Retina (tissue), 1 donor: Measurements from ENCODE around the gene SEPTIN12.
A peak's percentile ranks its signal among the peaks of the same experiment; 100 is the strongest.
"Not testable (repeated sequence)": the region's sequence is repeated elsewhere in the genome, so short reads cannot be mapped to it uniquely, and the experiment has no call there.

Experiments used
- DNase-seq: peaks from one replicate; pipeline ENCODE4 v3.0.0-alpha.2; 2016

SEPTIN12 gene

DNA sequence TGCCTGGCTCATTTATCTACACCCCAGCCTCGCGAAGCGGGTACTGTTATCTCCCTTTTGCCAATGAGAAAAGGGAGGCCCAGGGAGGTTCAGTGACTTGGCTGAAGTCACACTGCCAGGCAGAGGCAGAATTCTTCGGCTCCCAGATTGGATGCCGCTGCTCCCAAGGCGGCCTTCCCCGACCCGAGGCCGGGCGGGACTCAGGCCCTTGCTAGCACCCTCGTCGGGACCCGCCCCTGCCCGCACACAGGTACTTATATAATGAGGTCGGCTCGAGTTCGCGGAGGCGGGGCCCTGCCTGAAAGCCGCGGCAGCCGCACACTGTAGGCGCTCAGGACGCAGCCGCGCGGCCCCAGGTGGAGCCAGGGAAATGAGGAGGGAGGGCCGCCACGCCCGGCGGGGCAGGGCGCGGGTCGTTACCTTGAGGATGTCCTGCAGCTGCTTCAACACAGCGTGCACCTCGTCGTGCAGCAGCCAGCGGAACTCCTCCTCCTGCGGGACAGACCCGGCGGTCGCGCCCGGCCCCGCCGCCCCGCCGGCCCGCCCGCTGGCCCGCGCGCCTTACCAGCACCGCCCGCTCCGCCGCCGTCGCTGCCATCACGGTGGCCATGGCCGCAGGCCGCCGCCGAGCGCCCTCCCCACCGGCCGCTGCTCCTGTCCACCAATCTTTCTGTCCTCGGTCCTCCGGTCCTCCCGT is 14.0 kb upstream of the SEPTIN12 start, which contains the start of gene ROGDI:
TSS of gene ROGDI (minus strand) at position 672 of the 697 bp plus-strand sequence. CDS start at position 610, 62 bp downstream.
- DNase-seq, result peak; percentile 78

DNA sequence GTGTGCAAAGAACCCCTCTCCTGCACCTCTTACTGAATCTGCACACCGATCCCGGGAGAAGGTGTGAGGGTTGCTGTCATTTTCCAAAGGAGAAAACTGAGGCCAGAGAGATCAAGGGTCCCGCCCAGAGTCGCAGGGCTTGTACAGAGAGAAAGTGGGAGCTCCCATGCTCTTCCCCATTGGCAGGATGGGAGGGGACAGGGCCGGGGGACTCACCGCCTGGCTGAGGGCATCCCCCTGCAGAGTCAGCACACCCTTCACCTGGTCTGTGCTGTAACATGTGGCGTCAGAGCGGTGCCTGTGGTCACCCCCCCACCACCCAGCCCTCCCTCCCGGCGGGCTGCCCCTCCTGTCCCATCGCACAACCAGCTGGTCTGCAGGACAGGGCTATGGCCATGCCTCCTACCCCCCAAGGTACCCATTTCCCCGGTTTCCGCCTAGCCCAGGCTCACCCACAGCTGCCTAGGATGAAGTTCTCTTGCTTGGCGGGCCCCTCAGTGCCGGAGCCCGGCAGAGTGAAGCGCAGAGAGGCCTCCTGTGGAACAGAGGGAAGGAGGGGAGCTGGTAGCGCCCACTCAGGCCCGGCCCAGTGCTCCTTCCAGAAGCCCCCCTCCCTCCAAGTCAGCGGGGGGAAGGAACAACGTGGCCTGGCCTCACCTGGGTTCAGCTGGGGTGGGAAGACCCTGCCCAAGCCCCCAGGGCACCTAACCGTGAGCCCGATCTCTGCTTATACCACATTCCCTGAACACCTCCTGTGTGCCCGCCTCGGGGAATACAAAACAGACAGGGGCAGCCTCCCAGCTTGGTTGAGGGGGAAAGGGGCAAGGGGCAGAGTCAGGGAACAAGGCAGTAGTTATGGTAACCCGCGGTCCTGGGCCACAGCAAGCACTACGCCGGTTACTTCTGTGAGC is 13.2 kb upstream of the SEPTIN12 start:
- DNase-seq, result no peak

DNA sequence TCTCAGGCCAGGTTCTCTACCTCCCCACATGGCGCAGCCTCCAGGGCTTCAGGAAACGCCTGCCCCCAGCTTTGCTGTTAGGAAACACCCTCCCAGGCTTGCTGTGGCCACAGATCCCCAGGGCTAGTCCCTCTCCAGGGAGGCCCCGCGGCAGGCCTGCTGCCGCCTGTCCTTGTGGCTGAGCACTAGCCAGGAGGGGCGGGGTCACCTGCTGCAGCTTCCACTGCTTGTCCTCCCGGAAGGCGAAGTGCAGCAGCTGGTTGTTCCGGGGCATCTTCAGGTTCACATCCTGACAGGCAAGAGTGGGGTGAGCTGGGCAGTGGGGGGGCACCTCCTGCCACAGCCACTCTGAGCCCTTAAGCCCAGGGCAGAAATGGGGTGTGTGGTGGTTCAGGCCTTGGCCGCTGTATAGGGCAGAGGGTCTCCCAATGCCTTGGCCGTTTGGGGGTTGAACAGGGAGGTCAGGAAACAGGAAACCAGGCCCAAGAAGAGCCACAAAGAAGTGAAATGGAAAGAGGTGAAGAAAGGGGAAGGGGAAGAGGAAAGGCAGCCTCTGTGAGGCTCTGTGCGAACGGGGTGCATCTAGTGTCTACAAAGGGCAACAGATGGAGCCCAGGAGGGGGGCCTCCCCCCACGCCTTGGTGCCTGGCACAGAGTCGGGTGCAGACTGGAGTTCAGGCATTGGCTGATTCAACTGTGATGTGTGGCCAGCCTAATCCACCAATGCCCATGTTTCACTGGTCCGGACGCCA is 12.3 kb upstream of the SEPTIN12 start:
- DNase-seq, result peak; percentile 16

DNA sequence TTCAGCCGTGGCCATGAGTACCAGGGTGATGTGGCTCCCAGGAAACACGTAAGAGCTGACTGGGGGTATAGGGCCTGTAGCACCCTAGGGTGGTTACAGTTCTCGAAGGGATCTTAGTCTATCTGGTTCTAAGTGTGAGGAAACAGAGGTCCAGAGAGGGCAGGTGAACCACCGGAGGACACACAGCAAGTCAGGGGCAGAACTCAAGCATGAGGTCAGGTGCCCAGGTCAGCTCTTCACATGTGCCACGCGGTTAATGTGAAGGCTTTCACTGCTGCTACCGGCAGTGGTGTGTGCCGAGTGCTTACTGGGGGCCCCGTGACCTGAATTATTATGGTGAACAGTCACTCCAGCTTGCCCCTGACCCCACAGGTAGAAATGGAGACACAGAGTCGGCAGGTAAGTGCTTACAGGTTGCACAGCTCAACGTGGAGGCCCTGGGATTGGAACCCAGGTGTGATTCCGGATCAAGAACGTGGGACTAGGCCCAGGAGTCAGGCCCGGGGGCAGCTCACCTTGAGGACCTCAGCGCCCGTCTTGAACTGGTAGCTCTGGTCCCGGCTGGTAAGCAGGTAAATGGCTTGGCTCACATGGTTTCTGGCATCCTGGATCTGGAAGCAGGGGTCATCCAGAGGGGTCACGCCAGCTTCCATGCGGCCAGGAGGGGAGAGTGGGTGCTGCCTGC is 11.2 kb upstream of the SEPTIN12 start:
- no peak for DNase-seq

DNA sequence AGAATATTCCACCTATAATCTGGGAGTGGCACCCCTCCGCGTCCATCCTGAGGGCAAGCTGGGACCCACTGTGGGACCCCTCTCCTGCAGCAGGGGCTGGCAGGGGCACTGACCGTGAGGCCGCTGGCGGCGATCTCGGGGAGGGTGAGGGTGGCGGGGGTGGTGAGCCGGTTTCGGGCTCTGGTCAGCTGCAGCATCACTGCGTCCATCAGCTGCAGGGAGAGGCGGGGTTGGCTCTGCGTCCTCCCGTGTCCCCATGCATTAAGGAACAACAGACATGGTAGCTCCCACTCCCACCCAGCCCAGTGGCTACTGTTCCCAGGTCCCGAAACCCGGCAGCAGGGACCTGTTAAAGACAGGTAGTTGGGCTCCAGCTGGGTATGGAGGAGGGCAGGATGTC is 10.3 kb upstream of the SEPTIN12 start:
- DNase-seq, result no peak

DNA sequence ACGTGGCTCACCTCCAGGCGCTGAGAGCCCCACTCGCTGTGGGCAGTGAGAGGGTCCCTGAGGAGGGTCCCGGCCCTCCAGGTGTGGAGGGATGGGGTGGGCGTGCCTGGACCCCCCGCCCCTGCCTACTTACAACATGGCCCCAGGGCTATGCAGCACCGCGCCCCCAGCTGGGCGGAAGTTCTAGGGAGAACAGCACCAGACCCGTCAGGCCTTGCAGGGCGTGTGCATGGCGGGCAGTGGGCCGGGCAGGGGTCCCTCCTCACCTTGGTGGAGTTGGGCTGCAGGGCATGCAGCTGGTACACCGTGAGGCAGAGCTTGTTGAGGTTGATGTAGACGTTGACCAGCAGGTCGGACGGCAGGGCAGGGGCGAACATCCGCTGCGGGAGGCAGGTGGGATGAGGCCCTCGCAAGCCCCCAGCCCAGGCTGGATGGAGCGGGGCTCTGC is 9.7 kb upstream of the SEPTIN12 start:
- no peak for DNase-seq

DNA sequence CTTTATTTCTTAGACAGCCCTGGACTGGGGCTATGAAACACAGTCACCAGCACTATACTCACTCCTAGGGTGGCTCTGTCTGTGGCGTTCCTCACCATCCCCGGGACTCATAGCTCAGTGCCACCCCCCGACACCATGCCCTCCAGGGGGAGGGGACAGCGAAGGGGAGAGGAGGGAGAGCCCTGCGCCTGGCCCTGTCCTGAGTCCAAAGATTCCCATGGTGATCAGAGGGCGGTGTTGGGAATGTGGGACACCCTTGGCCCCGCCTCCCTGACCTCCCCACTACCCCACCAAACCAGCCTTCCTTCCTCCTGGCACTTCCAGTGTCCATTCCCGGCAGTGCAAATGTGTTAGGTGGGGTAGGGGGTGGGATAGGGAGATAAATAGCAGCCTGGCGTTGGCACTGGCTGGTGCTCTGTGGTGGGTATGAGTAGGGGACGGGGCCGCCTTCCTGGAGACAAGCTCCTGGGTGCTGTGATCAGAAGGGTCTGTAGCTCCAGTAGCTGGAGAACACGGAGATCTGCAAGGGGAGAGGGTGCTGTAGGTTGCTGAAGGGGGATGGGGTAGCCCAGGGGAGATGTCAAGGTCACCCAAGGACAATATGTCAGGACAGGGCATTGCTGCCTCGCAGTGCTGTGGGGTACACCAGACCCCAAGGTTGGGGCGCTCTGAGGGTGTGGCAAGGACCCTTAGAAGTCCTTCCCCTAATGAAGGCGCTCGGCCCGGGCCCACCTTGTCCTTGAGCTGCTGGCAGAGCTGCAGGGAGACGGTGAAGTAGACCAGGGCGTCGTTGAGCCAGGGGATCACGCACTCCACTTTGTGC is 9.0 kb upstream of the SEPTIN12 start:
- DNase-seq, result no peak

DNA sequence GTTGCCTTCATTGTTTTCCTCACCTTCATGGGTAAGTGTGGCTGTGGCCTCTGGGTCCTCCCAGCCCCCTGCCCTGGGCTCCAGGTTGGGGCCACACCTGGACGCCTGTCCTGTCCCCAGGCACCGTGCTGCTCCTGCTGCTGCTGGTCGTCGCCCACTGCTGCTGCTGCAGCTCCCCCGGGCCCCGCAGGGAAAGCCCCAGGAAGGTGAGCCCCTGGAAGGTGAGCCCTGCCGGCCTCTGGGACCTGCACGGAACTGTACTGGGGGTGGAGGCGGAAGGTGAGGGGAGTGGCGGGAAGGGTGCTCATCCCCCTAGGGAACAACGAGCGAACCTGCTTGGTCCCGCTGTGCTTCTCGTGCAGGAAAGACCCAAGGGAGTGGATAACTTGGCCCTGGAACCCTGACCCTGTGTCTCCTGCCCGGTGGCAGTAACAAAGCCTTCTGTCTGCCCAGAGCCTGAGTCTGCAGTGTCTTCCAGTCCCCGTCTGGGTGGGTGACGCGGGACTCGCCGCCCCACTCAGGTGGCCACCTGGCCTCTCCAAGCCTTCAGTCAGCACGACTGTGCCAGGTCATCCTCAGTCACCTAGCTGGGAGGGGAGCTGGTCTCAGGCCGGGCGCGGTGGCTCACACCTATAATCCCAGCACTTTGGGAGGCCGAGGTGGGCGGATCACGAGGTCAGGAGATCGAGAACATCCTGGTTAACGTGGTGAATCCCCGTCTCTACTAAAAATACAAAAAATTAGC is 7.9 kb upstream of the SEPTIN12 start:
- no peak for DNase-seq

DNA sequence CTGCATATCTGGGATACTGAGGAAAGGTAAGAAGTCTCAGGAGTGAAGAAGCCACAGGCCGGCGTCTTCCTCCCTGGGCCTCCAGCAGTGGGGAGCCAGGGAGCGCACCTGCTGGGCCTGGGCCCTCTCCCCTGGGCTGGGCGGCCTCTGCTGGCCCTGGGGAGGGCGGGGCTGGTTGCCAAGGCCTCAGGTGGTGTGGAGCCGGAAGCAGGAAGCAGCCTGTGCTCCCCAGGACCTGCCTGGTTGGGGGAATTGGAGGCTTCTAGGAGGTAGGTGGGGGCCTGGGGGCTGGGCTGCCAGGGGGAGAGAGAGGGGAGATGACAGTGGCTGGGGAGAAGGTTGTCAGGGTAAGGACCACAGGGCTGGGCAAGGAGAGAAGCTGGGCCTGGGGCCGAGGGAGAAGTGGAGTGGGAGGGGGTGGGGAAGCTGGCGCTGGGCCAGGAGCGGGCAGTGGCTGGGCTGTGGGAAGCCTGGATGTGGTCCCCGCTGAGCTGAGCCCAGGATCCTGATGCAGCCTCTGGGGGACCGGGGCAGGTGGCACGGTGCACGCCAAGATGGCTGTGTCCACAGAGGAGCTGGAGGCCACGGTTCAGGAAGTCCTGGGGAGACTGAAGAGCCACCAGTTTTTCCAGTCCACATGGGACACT is 7.2 kb upstream of the SEPTIN12 start, which contains the start of gene SMIM22:
TSS of gene SMIM22 (plus strand) at position 189 of the 647 bp plus-strand sequence. CDS start at position 555, 366 bp downstream.
- no peak for DNase-seq

DNA sequence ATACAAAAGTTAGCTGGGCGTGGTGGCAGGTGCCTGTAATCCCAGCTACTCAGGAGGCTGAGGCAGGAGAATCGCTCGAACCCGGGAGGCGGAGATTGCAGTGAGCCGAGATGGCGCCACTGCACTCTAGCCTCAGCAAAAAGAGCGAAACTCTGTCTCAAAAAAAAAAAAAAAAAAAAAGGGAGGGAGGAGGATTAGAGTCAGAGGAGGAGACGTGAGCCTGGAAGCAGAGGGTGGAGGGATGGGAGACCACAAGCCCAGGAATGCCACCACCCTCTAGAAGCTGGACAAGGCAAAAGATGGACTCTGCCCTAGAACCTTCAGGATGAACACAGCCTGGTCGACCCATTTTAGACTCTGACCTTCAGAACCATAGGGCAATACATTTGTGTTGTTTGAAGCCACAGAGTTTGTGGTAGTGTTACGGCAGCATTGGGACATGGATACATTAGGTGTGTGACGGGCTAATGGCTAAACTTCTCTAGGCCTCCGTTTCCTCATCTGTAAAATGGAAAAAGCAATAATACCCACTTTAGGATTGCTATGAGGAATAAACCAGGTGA is 4.9 kb upstream of the SEPTIN12 start:
- DNase-seq, result no peak

DNA sequence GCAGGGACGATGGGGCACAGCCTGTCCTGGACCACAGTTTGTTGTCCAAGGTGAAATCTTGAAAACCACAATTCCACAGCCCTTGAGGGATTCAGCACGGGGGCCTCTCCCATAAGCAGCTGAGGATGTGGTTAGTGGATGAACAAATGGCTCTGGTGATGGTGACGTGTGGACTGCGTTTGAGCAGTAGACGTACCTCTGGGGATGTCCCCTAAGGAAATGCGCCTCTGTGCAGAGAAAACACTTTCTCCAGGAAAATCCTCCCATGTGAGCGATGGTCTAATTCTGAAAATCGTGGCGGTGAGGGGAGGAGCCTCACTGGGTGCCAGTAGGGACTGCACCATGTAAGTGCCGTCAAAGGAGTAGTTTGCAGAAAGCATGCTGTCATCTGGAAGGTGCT is 2.7 kb upstream of the SEPTIN12 start:
- no peak for DNase-seq

DNA sequence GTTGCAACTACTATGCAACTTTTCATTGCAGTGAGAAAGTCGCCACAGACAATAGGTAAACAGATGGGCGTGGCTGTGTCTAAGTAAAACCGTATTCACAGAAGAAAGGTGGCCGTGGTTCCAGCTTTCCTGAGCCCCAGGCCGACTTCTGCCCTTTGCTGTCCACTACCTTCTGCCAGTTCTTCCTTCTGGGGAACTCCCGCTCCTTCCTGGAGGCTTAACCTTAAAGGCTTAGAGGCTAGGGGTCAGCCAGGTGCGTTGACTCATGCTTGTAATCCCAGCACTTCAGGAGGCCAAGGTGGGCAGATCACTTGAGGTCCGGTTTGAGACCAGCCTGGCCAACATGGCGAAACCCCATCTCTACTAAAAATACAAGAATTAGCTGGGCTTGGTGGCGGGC is 2.1 kb upstream of the SEPTIN12 start:
- DNase-seq, result no peak

DNA sequence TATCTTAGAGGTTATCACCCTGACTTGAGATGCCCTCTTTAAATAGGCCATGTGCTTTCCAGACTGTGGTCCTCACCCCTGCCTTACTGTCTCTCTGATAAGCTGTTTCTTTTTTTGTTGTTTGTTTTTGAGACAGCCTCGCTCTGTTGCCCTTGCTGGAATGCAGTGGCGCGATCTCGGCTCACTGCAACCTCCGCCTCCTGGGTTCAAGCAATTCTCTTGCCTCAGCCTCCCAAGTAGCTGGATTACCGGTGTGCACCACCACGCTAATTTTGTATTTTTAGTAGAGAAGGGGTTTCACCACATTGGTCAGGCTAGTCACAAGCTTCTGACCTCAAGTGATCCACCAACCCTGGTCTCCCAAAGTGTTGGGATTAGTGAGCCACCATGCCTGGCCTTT is 765 bp upstream of the SEPTIN12 start:
- DNase-seq, result no peak

DNA sequence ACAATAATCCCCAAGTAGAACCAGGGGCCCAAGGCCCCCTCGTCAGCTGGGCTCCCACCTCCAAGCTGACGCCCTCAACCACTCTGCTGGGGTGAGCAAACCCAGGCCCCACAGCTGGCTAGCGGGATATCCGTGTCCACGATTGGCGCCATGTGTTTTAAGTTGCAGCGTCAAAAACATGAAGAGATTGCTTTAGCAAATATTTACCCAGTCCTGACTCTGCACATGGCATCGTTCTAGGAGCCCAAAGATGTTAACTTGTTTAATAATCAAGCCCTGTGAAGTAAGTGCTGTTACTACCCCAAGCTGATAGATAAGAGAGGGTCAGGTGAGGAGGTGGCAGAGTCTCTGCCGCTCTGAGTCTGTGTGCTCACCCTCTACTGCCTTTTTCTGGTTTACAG is 344 bp upstream of the SEPTIN12 start:
- DNase-seq, result no peak

DNA sequence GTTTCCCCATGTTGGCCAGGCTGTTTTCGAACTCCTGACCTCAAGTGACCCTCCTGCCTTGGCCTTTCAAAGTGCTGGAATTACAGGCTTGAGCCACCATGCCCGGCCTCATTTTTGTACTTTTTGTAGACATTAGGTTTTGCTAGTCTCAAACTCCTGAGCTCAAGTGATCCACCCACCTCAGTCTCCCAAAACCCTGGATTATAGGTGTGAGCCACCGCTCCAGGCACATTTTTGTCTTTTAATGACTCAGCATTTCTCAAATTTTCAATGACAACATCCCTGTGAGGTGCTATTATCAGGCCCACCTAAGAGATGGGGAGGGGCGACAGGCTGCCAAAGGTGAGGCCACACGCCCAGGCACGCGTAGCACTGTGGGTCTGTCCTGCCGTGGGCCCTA is 1.1 kb downstream of the SEPTIN12 start:
- no peak for DNase-seq

DNA sequence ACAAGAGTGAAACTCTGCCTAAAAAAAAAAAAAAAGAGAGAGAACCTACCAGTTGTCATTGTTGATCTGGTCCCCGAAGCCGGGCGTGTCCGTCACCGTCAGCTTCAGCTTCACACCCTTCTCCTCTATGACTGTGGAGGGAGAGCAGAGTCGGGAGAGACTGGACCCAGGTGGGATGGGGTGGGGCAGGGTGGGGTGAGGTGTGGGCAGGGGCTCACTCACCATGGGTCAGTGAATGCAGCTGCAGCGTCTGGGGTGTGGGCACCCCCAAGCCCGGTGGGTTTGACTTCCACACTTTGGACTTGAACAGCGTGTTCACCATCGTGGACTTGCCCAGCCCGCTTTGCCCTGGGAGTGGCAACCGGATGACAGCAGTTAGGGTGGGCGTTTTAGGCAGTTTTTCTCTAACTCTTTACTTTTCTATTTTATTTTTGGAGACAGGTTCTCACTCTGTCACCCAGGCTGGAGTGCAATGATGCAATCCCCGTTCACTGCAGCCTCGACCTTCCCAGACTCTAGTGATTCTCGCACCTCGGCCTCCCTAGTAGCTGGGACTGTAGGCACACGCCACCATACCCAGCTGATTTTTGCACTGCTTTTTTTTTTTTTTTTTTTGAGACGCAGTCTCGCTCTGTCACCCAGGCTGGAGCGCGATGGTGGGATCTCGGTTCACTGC is 2.2 kb downstream of the SEPTIN12 start:
- DNase-seq, result no peak

DNA sequence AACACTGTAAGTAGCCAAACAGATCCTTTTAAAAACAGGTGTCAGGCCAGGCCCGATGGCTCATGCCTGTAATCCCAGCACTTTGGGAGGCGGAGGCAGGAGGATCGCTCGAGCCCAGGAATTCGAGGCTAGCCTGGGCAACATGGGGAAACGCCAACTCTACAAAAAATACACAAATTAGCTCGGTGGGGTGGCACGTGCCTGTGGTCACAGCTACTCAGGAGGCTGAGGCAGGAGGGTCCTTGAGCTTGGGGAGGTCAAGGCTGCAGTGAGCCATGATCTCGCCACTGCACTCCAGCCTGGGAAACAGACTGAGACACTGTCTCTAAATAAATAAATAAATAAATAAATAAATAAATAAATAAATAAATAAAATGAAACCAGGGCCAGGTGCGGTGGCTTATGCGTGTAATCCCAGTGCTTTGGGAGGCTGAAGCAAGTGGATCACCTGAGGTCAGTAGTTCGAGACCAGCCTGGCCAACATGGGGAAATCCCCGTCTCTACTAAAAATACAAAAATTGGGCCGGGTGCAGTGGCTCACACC is 3.6 kb downstream of the SEPTIN12 start:
- DNase-seq, result not testable (repeated sequence)

DNA sequence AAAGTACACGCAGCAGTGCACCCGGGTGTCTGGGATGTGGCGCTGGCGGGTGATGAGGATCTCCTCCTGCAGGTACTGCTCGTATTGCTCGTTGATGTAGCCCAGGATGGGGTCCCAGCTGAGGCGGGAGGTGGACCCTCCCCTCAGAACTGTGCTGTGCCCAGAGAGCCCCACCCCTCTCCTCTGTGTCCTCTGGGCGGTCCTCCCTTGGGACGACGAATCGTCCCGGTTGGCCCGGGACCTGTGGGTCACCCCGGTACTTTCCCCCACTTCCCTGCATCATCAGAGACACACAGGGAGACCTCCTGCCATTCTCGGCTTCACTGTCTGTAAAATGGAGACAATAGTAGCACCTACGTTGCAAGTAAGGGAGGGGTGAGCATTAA is 4.2 kb downstream of the SEPTIN12 start:
- DNase-seq, result no peak
